ENCODE results near the gene BICDL2.
"Not testable (repeated sequence)": the region's sequence is repeated elsewhere in the genome, so short reads cannot be mapped to it uniquely, and the experiment has no call there.

The BICDL2 gene, protein sequence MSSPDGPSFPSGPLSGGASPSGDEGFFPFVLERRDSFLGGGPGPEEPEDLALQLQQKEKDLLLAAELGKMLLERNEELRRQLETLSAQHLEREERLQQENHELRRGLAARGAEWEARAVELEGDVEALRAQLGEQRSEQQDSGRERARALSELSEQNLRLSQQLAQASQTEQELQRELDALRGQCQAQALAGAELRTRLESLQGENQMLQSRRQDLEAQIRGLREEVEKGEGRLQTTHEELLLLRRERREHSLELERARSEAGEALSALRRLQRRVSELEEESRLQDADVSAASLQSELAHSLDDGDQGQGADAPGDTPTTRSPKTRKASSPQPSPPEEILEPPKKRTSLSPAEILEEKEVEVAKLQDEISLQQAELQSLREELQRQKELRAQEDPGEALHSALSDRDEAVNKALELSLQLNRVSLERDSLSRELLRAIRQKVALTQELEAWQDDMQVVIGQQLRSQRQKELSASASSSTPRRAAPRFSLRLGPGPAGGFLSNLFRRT

GRCh38 chr16:3036726-3037315 is at the start of gene BICDL2:
BICDL2 (minus strand) TSS chr16:3036944; CDS start chr16:3035496, 1,448 bp downstream.
- DNase-seq (ENCODE audit: low read depth, low spot score) = peak; percentile 7

DNA sequence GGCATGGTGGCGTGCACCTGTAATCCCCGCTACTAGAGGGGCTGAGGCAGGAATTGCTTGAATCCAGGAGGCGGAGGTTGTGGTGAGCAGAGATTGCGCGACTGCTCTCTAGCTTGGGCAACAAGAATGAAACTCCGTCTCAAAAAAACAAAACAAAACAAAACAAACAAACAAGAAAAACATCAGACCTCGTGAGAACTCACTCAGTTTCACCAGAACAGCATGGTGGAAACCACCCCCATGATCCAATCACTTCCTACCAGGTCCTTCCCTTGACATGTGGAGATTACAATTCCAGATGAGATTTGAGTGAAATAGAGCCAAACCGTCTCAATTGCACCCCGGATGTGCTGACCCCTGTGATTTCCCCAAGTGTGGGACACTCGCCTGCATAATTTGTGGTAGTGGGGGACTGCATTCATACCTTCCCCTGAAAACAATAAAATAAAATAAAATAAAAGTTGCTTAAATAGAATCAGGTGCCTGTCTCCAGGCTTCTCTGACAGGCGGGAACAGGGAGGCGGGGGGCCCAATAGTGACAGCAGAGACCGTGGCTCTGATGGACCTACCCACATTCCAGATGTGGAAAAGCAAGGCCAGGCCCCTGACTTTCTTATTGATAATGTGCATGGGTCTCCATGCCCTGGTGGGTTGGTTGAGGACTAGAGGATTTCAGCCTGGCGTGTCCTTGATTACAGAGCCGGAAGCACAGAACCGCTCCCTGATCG is 49.3 kb upstream of the BICDL2 start:
- no peak for DNase-seq (ENCODE audit: low read depth, low spot score)

DNA sequence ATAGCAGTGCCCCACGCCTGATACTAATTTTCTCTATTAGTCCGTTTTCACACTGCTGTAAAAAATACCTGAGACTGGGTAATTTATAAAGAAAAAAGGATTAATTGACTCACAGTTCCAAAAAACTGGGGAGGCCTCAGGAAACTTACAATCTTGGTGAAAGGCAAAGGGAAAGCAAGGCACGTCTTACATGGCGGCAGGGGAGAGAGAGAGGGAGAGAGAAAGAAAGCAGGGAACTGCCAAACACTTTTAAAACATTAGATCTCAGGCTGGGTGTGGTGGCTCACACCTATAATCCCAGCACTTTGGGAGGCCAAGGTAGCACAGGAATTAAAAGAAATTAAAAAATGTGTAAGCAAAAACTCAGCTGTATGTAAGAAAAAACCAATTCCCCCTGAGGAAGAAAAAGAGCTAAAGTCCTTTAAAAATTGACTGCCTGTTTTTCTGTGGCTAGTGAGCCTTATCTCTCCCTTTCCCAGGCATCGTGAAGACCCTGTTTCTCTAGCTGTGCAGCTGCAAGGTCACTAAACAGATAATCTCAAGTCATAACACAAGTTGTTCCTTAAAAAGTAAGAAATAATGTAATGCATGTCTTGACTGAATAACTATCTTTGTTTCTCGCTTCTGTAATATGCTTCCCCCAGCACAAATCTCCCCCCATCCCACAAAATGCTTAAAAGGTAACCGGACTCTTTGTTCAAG is 48.4 kb upstream of the BICDL2 start:
- no peak for DNase-seq (ENCODE audit: low read depth, low spot score)

- no peak for DNase-seq (ENCODE audit: low read depth, low spot score)
Observed at GRCh38 chr16:3084491-3084890, 47.7 kb upstream of the BICDL2 start.

GRCh38 chr16:3083408-3083807 is 46.7 kb upstream of the BICDL2 start:
- DNase-seq (ENCODE audit: low read depth, low spot score) = not testable (repeated sequence)

DNA sequence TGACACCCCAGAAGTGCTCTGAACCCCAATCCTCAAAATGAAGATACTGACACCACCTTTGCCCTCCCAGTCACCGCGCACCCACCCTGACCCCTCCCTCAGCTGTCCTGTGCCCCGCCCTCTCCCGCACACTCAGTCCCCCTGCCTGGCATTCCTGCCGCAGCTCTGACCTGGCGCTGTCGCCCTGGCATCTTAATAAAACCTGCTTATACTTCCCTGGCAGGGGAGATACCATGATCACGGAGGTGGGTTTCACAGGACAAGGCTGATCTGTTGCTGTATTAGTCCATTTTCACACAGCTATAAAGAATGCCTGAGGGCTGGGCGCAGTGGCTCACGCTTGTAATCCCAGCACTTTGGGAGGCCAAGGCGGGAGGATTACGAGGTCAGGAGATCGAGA is 45.2 kb upstream of the BICDL2 start:
- not testable (repeated sequence) for DNase-seq (ENCODE audit: low read depth, low spot score)

DNA sequence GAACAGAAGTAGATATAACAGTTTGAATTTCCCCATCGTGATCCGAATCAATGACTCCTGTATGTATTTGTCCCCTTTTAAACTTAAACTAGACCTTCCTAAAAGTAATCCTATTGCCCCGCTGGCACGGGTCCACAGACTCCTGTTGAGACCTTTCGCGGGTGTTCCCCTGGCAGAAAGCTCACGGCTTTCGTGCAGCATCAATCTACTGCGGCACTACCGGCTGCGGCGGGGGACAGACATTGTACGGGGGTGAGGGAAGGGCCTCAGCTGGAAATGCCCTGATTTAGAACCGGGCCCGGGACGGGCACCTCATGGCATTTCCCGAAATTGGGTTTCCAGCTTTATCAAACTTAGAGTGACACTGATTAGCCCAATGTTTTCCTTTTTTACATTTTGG is 43.3 kb upstream of the BICDL2 start:
- DNase-seq (ENCODE audit: low read depth, low spot score) = no peak

- no peak for DNase-seq (ENCODE audit: low read depth, low spot score)
Observed at GRCh38 chr16:3076577-3076976, 39.8 kb upstream of the BICDL2 start.

DNA sequence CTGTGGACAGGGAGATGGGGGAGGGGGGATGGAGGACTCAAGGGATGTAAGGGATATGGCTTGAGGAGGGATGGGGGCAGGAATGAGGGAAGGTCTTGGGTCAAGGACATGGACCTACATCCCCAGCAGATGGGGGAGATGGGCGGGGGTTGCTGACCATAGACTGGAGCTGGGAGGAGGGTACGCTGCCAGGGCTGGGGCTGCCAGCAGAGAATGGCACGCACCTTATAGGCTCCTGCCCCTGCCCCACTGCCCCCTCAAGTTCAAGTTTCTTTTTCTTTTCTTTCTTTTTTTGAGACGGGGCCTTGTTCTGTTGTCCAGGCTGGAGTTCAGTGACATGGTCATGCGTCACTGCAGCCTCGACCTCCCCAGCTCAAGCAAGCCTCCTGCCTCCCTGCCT is 39.2 kb upstream of the BICDL2 start:
- not testable (repeated sequence) for DNase-seq (ENCODE audit: low read depth, low spot score)

- DNase-seq (ENCODE audit: low read depth, low spot score) = peak; percentile 27
Observed at GRCh38 chr16:3075523-3075915, 38.8 kb upstream of the BICDL2 start.

GRCh38 chr16:3074860-3075522 is 38.2 kb upstream of the BICDL2 start:
- no peak for DNase-seq (ENCODE audit: low read depth, low spot score)

GRCh38 chr16:3073448-3073847 is 36.7 kb upstream of the BICDL2 start:
- no peak for DNase-seq (ENCODE audit: low read depth, low spot score)

DNA sequence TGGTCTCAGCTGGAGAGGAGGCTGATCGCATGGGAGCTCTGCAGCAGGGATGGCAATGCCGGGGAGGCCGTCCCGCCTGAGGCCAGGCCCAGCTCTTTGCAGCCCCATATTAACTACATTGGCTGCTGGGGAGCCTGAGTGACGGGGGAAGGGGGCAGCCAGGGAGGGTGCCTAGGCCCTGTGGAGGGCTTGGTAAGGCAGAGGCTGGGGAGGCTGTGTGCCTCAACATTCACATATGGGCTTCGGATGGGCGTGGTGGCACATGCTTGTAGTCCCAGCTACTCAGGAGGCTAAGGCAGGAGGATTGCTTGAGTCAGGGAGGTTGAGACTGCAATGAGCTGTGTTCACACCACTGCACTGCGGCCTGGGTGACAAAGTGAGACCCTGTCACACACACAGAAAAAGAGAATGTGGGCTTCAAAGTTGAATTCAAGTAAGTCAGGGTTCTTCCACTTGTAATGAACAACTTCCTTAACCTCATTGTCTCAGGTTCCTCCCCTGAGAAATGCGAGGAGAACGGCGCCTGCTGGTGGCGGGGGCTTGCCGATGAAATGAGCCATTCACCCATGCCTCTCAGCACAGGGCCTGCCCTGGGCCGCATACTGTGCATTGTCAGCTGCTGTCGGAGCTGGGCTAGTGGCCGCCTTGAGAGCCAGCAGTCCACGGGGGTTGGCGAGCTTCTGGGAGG is 36.0 kb upstream of the BICDL2 start:
- DNase-seq (ENCODE audit: low read depth, low spot score) = not testable (repeated sequence)

DNA sequence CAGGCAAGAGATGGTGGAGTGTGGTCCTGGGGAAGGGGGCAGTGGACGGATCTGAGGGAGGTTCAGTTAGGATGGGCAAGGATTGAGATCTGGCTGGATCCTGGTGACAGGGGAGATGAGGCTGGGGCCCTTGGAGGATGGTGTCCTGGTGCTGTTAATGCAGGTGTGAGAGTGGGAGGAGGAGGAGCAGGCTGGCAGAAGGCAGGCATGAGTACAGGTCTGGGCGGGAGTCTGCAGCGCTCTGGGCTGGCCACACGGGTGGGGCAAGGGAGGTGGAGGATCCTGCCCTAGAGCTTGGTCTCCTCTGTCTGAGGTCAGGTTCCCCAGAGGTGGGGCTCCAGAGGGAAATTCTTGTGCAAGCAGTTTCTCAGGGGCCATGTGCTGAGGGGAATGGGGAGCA is 35.4 kb upstream of the BICDL2 start:
- DNase-seq (ENCODE audit: low read depth, low spot score) = not testable (repeated sequence)

DNA sequence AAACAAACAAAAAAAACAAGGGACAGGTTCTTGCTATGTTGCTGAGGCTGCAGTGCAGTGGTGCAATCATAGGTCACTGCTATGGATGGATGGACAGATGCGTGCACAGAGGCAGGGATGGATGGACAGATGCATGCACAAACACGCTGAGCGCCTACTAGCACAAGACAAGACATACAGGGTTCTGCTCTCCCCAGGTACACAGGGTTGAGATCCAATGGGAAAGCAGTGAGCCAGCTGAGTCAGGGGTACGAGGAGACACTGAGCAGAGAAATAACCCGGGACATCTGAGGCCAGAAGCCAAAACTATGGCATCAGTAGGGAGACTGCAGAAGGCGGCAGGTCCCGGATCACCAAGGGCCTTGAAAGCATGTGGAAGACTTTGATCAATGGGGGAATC is 34.9 kb upstream of the BICDL2 start:
- no peak for DNase-seq (ENCODE audit: low read depth, low spot score)

GRCh38 chr16:3070608-3071111 is 33.9 kb upstream of the BICDL2 start:
- DNase-seq (ENCODE audit: low read depth, low spot score) = peak; percentile 64

GRCh38 chr16:3069146-3069545 is 32.4 kb upstream of the BICDL2 start:
- not testable (repeated sequence) for DNase-seq (ENCODE audit: low read depth, low spot score)

- DNase-seq (ENCODE audit: low read depth, low spot score) = no peak
Observed at GRCh38 chr16:3068487-3068886, 31.7 kb upstream of the BICDL2 start.

GRCh38 chr16:3066440-3066748 is 29.6 kb upstream of the BICDL2 start:
- no peak for DNase-seq (ENCODE audit: low read depth, low spot score)

GRCh38 chr16:3065742-3066439 is 29.1 kb upstream of the BICDL2 start:
- DNase-seq (ENCODE audit: low read depth, low spot score) = peak; percentile 27

Data from ELF-1 (cell line).